ENCODE results near the gene SULT1C3. TPM values are rescaled to one million over a fixed set of nuclear protein-coding genes. Genes with fewer than 3 reads are reported as not detected.

SULT1C3 gene
- not detected in 2 replicates for total RNA-seq
- long read RNA-seq, result 0 reads

DNA sequence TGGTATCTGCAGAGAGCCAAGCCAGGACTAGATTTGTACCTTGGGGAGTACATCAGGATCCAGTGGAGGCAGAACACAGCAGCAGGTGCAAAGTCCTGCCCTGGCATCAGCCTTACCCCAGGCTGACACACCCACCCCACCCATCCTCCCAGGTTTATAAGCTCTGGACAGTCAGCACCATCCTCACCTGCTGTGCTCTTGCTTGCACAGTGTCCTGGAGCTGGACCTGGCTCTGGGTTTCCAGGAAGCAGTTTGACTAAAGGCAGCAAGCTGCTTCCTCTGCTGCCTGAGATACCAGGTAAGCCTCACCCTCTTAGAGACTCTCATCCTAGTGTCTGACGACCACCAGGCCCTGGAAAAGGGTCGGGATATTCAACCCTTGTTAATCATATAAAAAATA is at the start of gene SULT1C3:
Gene SULT1C3 (plus strand): TSS at position 183 of the 400 bp plus-strand sequence. CDS start 7,227 bp downstream, outside the sequence.
- H3K9me3 Mint-ChIP-seq, result peaks cover 13% of the 10 kb centered on the region
- TF ChIP-seq CTCF (conservative IDR thresholded peaks at IDR 0.05), result no peak
- H3K4me1 Mint-ChIP-seq, result no peaks in the 10 kb centered on the region
- H3K27ac Mint-ChIP-seq (ENCODE audit: unreplicated experiment), result no peak within 1 kb of the TSS
- H3K4me3 Mint-ChIP-seq, result no peak within 1 kb of the TSS
- no peaks in the 10 kb centered on the region for H3K27me3 Mint-ChIP-seq (ENCODE audit: low read depth)
- H3K36me3 Mint-ChIP-seq (ENCODE audit: low read depth), result peaks cover 5% of the 10 kb centered on the region
- DNase-seq (ENCODE audit: low read depth, low spot score), result no peak

DNA sequence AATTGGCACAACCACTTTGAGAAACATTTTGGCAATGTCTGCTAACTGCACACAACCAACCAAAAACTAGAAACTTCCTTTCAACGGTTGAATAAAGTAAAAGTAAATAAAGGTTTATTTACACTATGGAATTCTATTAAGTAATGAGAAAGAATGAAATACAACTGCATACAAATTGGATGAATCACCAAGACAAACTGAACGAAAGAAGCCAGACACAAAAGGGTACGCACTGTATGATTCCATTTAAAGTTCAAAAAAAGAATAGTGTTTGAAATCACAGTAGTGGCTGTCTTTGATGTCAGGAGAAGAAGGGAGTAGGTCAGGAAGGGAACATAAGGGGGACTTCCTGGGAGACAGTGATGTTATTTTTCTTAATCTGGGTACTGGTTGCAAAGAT is 46.5 kb upstream of the SULT1C3 start:
- no peaks in the 10 kb centered on the region for H3K36me3 Mint-ChIP-seq (ENCODE audit: low read depth)
- H3K4me3 Mint-ChIP-seq, result no peak overlapping the region
- no peak for DNase-seq (ENCODE audit: low read depth, low spot score)
- H3K27me3 Mint-ChIP-seq (ENCODE audit: low read depth), result no peaks in the 10 kb centered on the region
- no peaks in the 10 kb centered on the region for H3K9me3 Mint-ChIP-seq
- no peak overlapping the region for H3K27ac Mint-ChIP-seq (ENCODE audit: unreplicated experiment)
- TF ChIP-seq CTCF (conservative IDR thresholded peaks at IDR 0.05), result no peak
- H3K4me1 Mint-ChIP-seq, result peaks cover 14% of the 10 kb centered on the region

DNA sequence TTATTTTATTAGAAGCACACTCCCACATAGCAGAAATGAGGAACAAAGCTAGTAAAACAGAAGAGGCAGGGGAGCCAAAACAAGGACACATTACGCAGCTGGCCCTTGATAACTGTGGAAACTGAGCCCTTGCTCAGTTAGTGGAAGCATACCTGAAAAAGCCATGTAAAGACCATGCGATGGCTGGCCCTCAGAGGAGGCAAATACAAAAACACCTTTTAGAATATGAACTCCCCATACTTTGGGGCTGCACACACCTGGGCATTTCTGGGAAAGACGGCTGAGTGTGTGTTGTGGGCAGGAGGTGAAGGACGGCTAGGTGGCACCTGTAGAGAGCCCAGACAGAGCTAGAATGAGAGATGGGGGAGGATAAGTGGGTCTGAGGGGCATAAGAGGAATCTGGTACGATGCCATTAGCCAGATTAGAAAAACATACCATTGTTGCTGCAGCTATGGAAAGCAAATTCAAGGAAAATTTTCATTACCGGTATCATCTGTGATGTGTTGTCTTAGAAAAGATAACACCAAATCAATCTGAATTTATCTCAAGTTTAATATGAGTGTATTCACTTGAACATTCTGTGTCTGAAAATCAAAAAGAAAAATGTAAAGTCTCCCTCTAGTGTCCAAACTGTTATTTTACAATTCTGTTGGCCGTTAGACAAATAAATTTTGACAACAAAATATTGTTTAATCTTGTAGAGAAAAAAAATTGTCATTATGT is 45.2 kb upstream of the SULT1C3 start:
- no peak for DNase-seq (ENCODE audit: low read depth, low spot score)
- Mint-ChIP-seq H3K27me3 (ENCODE audit: low read depth) (no peaks in the 10 kb centered on the region), H3K4me1 (peaks cover 12% of the 10 kb centered on the region), H3K9me3 (no peaks in the 10 kb centered on the region), H3K36me3 (ENCODE audit: low read depth) (no peaks in the 10 kb centered on the region), H3K27ac (ENCODE audit: unreplicated experiment) (peak overlapping the region; percentile 68), H3K4me3 (no peak overlapping the region)
- TF ChIP-seq CTCF (conservative IDR thresholded peaks at IDR 0.05), result peak; percentile 74

DNA sequence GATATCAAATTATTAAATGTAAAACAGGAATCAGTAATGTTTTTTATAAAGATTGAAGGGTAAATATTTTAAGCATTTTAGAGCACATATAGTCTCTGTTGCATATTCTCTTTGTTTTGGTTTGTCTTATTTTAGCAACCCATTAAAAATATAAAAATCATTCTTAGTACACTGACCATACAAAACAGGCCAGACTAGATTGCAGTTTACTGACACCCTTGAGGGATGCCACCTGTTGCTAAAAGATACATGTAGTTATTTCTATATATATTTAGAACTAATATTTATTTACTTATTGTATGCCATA is 44.7 kb upstream of the SULT1C3 start:
- no peak overlapping the region for H3K27ac Mint-ChIP-seq (ENCODE audit: unreplicated experiment)
- no peaks in the 10 kb centered on the region for H3K36me3 Mint-ChIP-seq (ENCODE audit: low read depth)
- H3K9me3 Mint-ChIP-seq, result no peaks in the 10 kb centered on the region
- peak; percentile 36 for TF ChIP-seq CTCF (conservative IDR thresholded peaks at IDR 0.05)
- H3K4me1 Mint-ChIP-seq, result peaks cover 9% of the 10 kb centered on the region
- DNase-seq (ENCODE audit: low read depth, low spot score), result no peak
- H3K27me3 Mint-ChIP-seq (ENCODE audit: low read depth), result no peaks in the 10 kb centered on the region
- H3K4me3 Mint-ChIP-seq, result no peak overlapping the region

GRCh38 chr2:108199726-108200125 is 40.0 kb upstream of the SULT1C3 start:
- H3K4me1 Mint-ChIP-seq, result no peaks in the 10 kb centered on the region
- no peak overlapping the region for H3K27ac Mint-ChIP-seq (ENCODE audit: unreplicated experiment)
- peaks cover 14% of the 10 kb centered on the region for H3K9me3 Mint-ChIP-seq
- DNase-seq (ENCODE audit: low read depth, low spot score), result no peak
- TF ChIP-seq CTCF (conservative IDR thresholded peaks at IDR 0.05), result no peak
- peaks cover 4% of the 10 kb centered on the region for H3K36me3 Mint-ChIP-seq (ENCODE audit: low read depth)
- H3K4me3 Mint-ChIP-seq, result no peak overlapping the region
- no peaks in the 10 kb centered on the region for H3K27me3 Mint-ChIP-seq (ENCODE audit: low read depth)

All from neural crest cell (in vitro differentiated cells).